H1 (cell line): ENCODE data around the gene ADD2. TPM values are rescaled to one million over a fixed set of nuclear protein-coding genes. Genes with fewer than 3 reads are reported as not detected.

Source experiments
- CTCF ChIA-PET: fragments of 300-600 bp; sonication (Branson Sonifier 250); formaldehyde crosslinking; loops from one replicate; lab custom pipeline; 2021; ENCODE audit not compliant: partially characterized antibody; lab: Charles Lee
- POLR2A ChIA-PET: fragments of 300-600 bp; sonication (Branson Sonifier 250); formaldehyde crosslinking; loops from one replicate; lab custom pipeline; 2021; ENCODE audit warnings: inconsistent platforms; ENCODE audit not compliant: partially characterized antibody; lab: Charles Lee
- DNase-seq, 2 experiments: peaks; one replicate each; pipeline versions ENCODE4 v3.0.0 to v3.0.0-alpha.2; 2010 to 2022; ENCODE audit warnings: low spot score in 2 of 2, low read depth in 1 of 2, mixed read lengths in 1 of 2
- FAIRE-seq: peaks from 2 replicates; lab custom pipeline; 2011; peaks lifted over from hg19 to GRCh38; lab: Jason Lieb, UNC
- H2AFZ ChIP-seq: 2 replicates; pipeline ENCODE4 v1.8.1; 2012; ENCODE audit warnings: low read length, inconsistent platforms
- H2AK5ac ChIP-seq: 2 replicates; pipeline ENCODE4 v1.6.1; 2013; ENCODE audit warnings: low read depth, low read length
- H2BK120ac ChIP-seq: replicated peaks from 2 replicates; pipeline ENCODE3; 2013; ENCODE audit warnings: low read depth, low read length, inconsistent platforms
- H2BK12ac ChIP-seq: 2 replicates; pipeline ENCODE4 v1.6.1; 2013; ENCODE audit warnings: low read depth, low read length
- H2BK15ac ChIP-seq: 2 replicates; pipeline ENCODE4 v1.6.1; 2013; ENCODE audit warnings: low read length
- H2BK20ac ChIP-seq: 2 replicates; pipeline ENCODE4 v1.6.1; 2013; ENCODE audit warnings: low read length
- H2BK5ac ChIP-seq: 2 replicates; pipeline ENCODE4 v1.6.1; 2013; ENCODE audit warnings: low read depth, low read length
- H3K14ac ChIP-seq: 2 replicates; pipeline ENCODE4 v1.6.1; 2013; ENCODE audit warnings: inconsistent platforms; ENCODE audit not compliant: insufficient read length
- H3K18ac ChIP-seq: 2 replicates; pipeline ENCODE4 v1.6.1; 2013; ENCODE audit warnings: low read length; ENCODE audit errors: extremely low read depth
- H3K23ac ChIP-seq: 2 replicates; pipeline ENCODE4 v1.6.1; 2013; ENCODE audit warnings: inconsistent platforms; ENCODE audit not compliant: insufficient read length
- H3K23me2 ChIP-seq: 2 replicates; pipeline ENCODE4 v1.6.1; 2013; ENCODE audit warnings: low read depth, low read length
- H3K27ac ChIP-seq: 2 replicates; pipeline ENCODE4 v1.6.1; 2011; ENCODE audit warnings: low read depth, low read length, inconsistent platforms
- H3K27me3 ChIP-seq, 4 experiments: replicated peaks in 1 of 4; 1 replicate in 1 of 4; 2 replicates in 3 of 4; pipeline versions ENCODE4 v1.6.1 to v1.8.1; 2011 to 2013; ENCODE audit warnings: low read length in 3 of 4, mild to moderate bottlenecking in 3 of 4, inconsistent platforms in 2 of 4, mixed read lengths in 2 of 4, moderate library complexity in 1 of 4; ENCODE audit not compliant: control insufficient read depth in 3 of 4, insufficient read depth in 3 of 4; ENCODE audit errors: extremely low read depth in 1 of 4
- H3K36me3 ChIP-seq, 4 experiments: 2 replicates each; pipeline versions ENCODE4 v1.6.1 to v1.8.1; 2011 to 2013; ENCODE audit warnings: mild to moderate bottlenecking in 4 of 4, low read length in 3 of 4, moderate library complexity in 2 of 4, control low read depth in 1 of 4, inconsistent platforms in 1 of 4; ENCODE audit not compliant: insufficient read depth in 4 of 4, control insufficient read depth in 2 of 4
- H3K4ac ChIP-seq: replicated peaks from 2 replicates; pipeline ENCODE3; 2013; ENCODE audit warnings: low read length, low read depth, mixed read lengths, inconsistent platforms; ENCODE audit not compliant: insufficient read length
- H3K4me1 ChIP-seq, 4 experiments: replicated peaks in 1 of 4; 1 replicate in 1 of 4; 2 replicates in 3 of 4; pipeline versions ENCODE4 v1.6.1 to v1.8.1; 2011 to 2013; ENCODE audit warnings: low read length in 3 of 4, inconsistent platforms in 2 of 4, mixed read lengths in 1 of 4; ENCODE audit not compliant: insufficient read depth in 4 of 4, control insufficient read depth in 3 of 4
- H3K4me2 ChIP-seq, 2 experiments: 2 replicates each; pipeline versions ENCODE4 v1.6.1 to v1.8.1; 2011 to 2013; ENCODE audit warnings: low read depth in 2 of 2, low read length in 2 of 2, control low read depth in 1 of 2, inconsistent platforms in 1 of 2, mild to moderate bottlenecking in 1 of 2; ENCODE audit not compliant: insufficient read depth in 1 of 2
- H3K4me3 ChIP-seq, 4 experiments: fragments of 200-600, 300-600 bp in 1 of 4; sonication (generic), shearing (Covaris generic), sonication (Bioruptor Twin) in 1 of 4; 2 replicates each; pipeline versions ENCODE4 v1.5.1 to v1.8.1; 2011 to 2016; ENCODE audit warnings: low read length in 4 of 4, low read depth in 3 of 4, control low read depth in 2 of 4, inconsistent platforms in 2 of 4, mild to moderate bottlenecking in 2 of 4, mixed read lengths in 1 of 4, moderate library complexity in 1 of 4; ENCODE audit not compliant: insufficient read depth in 2 of 4; ENCODE audit errors: extremely low read depth in 1 of 4
- H3K56ac ChIP-seq: replicated peaks from 2 replicates; pipeline ENCODE3; 2013; ENCODE audit warnings: low read depth, mild to moderate bottlenecking, mixed read lengths, low read length, inconsistent platforms; ENCODE audit not compliant: insufficient read length
- H3K79me1 ChIP-seq: 2 replicates; pipeline ENCODE4 v1.6.1; 2013; ENCODE audit warnings: low read depth, low read length, control low read depth
- H3K79me2 ChIP-seq, 2 experiments: 2 replicates each; pipeline versions ENCODE4 v1.6.1 to v1.8.1; 2012 to 2013; ENCODE audit warnings: low read length in 2 of 2, mild to moderate bottlenecking in 2 of 2, inconsistent platforms in 1 of 2; ENCODE audit not compliant: insufficient read depth in 2 of 2, control insufficient read depth in 1 of 2
- H3K9ac ChIP-seq, 4 experiments: replicated peaks in 1 of 4; 1 replicate in 1 of 4; 2 replicates in 3 of 4; pipeline versions ENCODE4 v1.6.1 to v1.8.1; 2011 to 2013; ENCODE audit warnings: low read depth in 3 of 4, low read length in 3 of 4, control low read depth in 2 of 4, mild to moderate bottlenecking in 2 of 4, moderate library complexity in 2 of 4, inconsistent platforms in 1 of 4; ENCODE audit errors: extremely low read depth in 1 of 4
- H3K9me3 ChIP-seq, 2 experiments: 2 replicates each; pipeline versions ENCODE4 v1.6.1 to v1.8.1; 2012 to 2013; ENCODE audit warnings: mild to moderate bottlenecking in 2 of 2, moderate library complexity in 2 of 2, control low read depth in 1 of 2, inconsistent platforms in 1 of 2, low read depth in 1 of 2, low read length in 1 of 2, mixed read lengths in 1 of 2; ENCODE audit not compliant: insufficient read depth in 2 of 2
- H4K20me1 ChIP-seq, 2 experiments: replicated peaks in 1 of 2; 2 replicates each; pipeline versions ENCODE3 to v1.8.1; 2011 to 2013; ENCODE audit warnings: inconsistent platforms in 2 of 2, low read length in 2 of 2, mild to moderate bottlenecking in 1 of 2; ENCODE audit not compliant: insufficient read depth in 2 of 2, control insufficient read depth in 1 of 2
- H4K5ac ChIP-seq: 2 replicates; pipeline ENCODE4 v1.6.1; 2013; ENCODE audit warnings: low read length, low read depth, mixed read lengths, inconsistent platforms; ENCODE audit not compliant: insufficient read length
- H4K8ac ChIP-seq: 2 replicates; pipeline ENCODE4 v1.8.0; 2013; ENCODE audit warnings: mild to moderate bottlenecking, moderate library complexity, low read length, inconsistent platforms; ENCODE audit not compliant: insufficient read depth; ENCODE audit errors: extremely low read depth
- H4K91ac ChIP-seq: replicated peaks from 2 replicates; pipeline ENCODE3; 2013; ENCODE audit warnings: low read length, mixed read lengths, inconsistent platforms; ENCODE audit not compliant: insufficient read length
- KDM1A ChIP-seq: fragments of 200-600, 300-600 bp; sonication (generic); IDR thresholded peaks from 2 replicates; pipeline ENCODE4 v1.7.1; 2016; ENCODE audit warnings: mild to moderate bottlenecking, low read length, borderline replicate concordance
- RAD21 ChIP-seq, 2 experiments: IDR thresholded peaks in 1 of 2; conservative IDR thresholded peaks in 1 of 2; 2 replicates each; pipeline ENCODE4 v1.6.1; 2011; ENCODE audit warnings: low read depth in 2 of 2, low read length in 2 of 2, improper control_type of control experiment in 1 of 2, inconsistent platforms in 1 of 2, mild to moderate bottlenecking in 1 of 2, moderate library complexity in 1 of 2
- TAF1 ChIP-seq: IDR thresholded peaks from 2 replicates; pipeline ENCODE4 v1.6.1; 2011; ENCODE audit warnings: mild to moderate bottlenecking, low read depth, low read length
- WGBS, 2 experiments: shearing (Covaris generic) in 1 of 2; methylation state at CpG; one replicate each; pipeline versions ENCODE4 v1.1.6 to v1.1.7; 2013 to 2015; ENCODE audit warnings: low lambda C conversion rate in 2 of 2, mixed read lengths in 2 of 2, inconsistent platforms in 1 of 2, low coverage in 1 of 2, missing lambda C conversion rate in 1 of 2; ENCODE audit not compliant: insufficient replicate concordance in 2 of 2, insufficient coverage in 1 of 2, insufficient read length in 1 of 2; ENCODE audit errors: extremely low coverage in 1 of 2, missing lambda C conversion rate in 1 of 2; 5-methylcytosine and 5-hydroxymethylcytosine counted together
- polyA plus RNA-seq, 7 experiments: library from polyadenylated mRNA; depleted of rRNA in 3 of 7; stranded (reverse) in 5 of 7; unstranded in 2 of 7; fragments of >200 nt in 5 of 7; fragments of 200-250 nt in 2 of 7; gene quantifications; 1 replicate in 5 of 7; 2 replicates in 1 of 7; 4 replicates in 1 of 7; pipeline versions ENCODE4 v1.2.1 to v1.2.3, GENCODE V29; 2011 to 2013; ENCODE audit warnings: missing spikeins in 2 of 7, mixed read lengths in 2 of 7
- total RNA-seq: library from RNA; stranded (reverse); fragmentation: NEBNext Ultra II Directional; extraction: Animal tissue kit (Norgen Biotek cat#: 25700); gene quantifications from 2 replicates; pipeline ENCODE4 v1.2.1, GENCODE V29; 2021

Gene ADD2
- total and polyA plus RNA-seq, 2 of the 8 experiments (the other 6 are each of a cell fraction or from before 2014, with no cell fraction given): 58.5 to 170 TPM

GRCh38 chr2:70743068-70743467, 24.9 kb downstream of the ADD2 start:
- H3K56ac ChIP-seq: no peak overlapping the region
- DNase-seq (no peak), FAIRE-seq (no peak)
- H3K23ac ChIP-seq: no peak overlapping the region
- H4K91ac ChIP-seq: no peak overlapping the region
- H2BK20ac ChIP-seq: no peak overlapping the region
- no peak overlapping the region for H4K8ac ChIP-seq
- POLR2A ChIA-PET: interaction anchor here (1.5 to 2.2 kb wide), 2 partner anchors 10 to 15 kb away, joined by 4 to 7 read pairs; no protein-coding TSS in a partner anchor
- 88% methylated on average over 4 of the region's 4 CpGs; no CpG with 5 or more reads in 1 of the 2 experiments for WGBS, 2 experiments
- H3K4me1 ChIP-seq: peaks cover 1 to 18% (median 6%) of the 10 kb centered on the region in 4 experiments; a peak in 3 of 7 replicates
- H3K79me2 ChIP-seq: peaks cover 8 to 97% of the 10 kb centered on the region in 2 experiments
- CTCF ChIA-PET: interaction anchor here (1.0 to 3.2 kb wide), 3 partner anchors 35 to 43 kb away, joined by 3 to 12 read pairs (median 3); no protein-coding TSS in a partner anchor
- H4K20me1 ChIP-seq: peaks cover 13 to 17% of the 10 kb centered on the region in 2 experiments
- no peak overlapping the region for H2BK5ac ChIP-seq
- H3K4me2 ChIP-seq: no peak overlapping the region
- H3K18ac ChIP-seq: no peak overlapping the region
- no peak overlapping the region for H3K14ac ChIP-seq
- H3K27me3 ChIP-seq: no peaks in the 10 kb centered on the region
- H2BK12ac ChIP-seq: no peak overlapping the region
- H3K79me1 ChIP-seq: peaks cover 14% of the 10 kb centered on the region
- no peak overlapping the region for H3K4ac ChIP-seq
- H2AK5ac ChIP-seq: no peak overlapping the region
- H3K9ac ChIP-seq: no peak overlapping the region
- no peak overlapping the region for H2BK15ac ChIP-seq
- H3K23me2 ChIP-seq: no peaks in the 10 kb centered on the region; the same call in 1 of the 2 replicates
- H2AFZ ChIP-seq: no peak overlapping the region
- no peak overlapping the region for H4K5ac ChIP-seq
- peaks cover 0 to 4% of the 10 kb centered on the region in 2 experiments; a peak in 1 of 4 replicates for H3K9me3 ChIP-seq
- H3K36me3 ChIP-seq: no peaks in the 10 kb centered on the region; a peak in 1 of 8 replicates
- no peak overlapping the region for H3K27ac ChIP-seq
- H2BK120ac ChIP-seq: no peak overlapping the region
- H3K4me3 ChIP-seq: no peak overlapping the region
- TF ChIP-seq TAF1 (no peak), RAD21 (IDR thresholded peaks at IDR 0.05 in 1 of 2, conservative IDR thresholded peaks at IDR 0.05 in 1 of 2; ENCODE audit: low read depth in 2 of 2, low read length in 2 of 2) (no peak), KDM1A (no peak)
